A673 (cell line): ENCODE data around the gene ZNF154.

Source experiments
- EZH2 ChIP-seq: fragments of 200-600 bp; sonication (generic); IDR thresholded peaks from 2 replicates; pipeline ENCODE4 v1.6.1; 2017; ENCODE audit warnings: borderline replicate concordance, low read depth, mild to moderate bottlenecking, mixed read lengths, antibody characterized with exemption, low read length; ENCODE audit not compliant: poor library complexity, severe bottlenecking
- TF ChIP-seq, protein P1 (sequence below): fragments of 300-800, 200-600 bp; sonication (generic); conservative IDR thresholded peaks from 2 replicates; pipeline ENCODE4 v1.5.1; 2017; ENCODE audit warnings: low read depth, mild to moderate bottlenecking, antibody characterized with exemption, low read length, moderate library complexity, mixed read lengths

- TF ChIP-seq, protein P1, sequence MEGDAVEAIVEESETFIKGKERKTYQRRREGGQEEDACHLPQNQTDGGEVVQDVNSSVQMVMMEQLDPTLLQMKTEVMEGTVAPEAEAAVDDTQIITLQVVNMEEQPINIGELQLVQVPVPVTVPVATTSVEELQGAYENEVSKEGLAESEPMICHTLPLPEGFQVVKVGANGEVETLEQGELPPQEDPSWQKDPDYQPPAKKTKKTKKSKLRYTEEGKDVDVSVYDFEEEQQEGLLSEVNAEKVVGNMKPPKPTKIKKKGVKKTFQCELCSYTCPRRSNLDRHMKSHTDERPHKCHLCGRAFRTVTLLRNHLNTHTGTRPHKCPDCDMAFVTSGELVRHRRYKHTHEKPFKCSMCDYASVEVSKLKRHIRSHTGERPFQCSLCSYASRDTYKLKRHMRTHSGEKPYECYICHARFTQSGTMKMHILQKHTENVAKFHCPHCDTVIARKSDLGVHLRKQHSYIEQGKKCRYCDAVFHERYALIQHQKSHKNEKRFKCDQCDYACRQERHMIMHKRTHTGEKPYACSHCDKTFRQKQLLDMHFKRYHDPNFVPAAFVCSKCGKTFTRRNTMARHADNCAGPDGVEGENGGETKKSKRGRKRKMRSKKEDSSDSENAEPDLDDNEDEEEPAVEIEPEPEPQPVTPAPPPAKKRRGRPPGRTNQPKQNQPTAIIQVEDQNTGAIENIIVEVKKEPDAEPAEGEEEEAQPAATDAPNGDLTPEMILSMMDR: no peak
- TF ChIP-seq EZH2: no peak
Observed at GRCh38 chr19:57655443-57655842, 53.6 kb downstream of the ZNF154 start.
